Activated naive CD4-positive, alpha-beta T cell treated with anti-CD3 and anti-CD28 coated beads, Interleukin-2, amount 50 U/mL, for 24 hours (primary cell): Measurements from ENCODE around the gene NOP53.
A peak's percentile ranks its signal among the peaks of the same experiment; 100 is the strongest.
"Not testable (repeated sequence)": the region's sequence is repeated elsewhere in the genome, so short reads cannot be mapped to it uniquely, and the experiment has no call there.

Experiments
- H3K27ac Mint-ChIP-seq: one replicate; pipeline ENCODE4 v1.8.0; 2021; ENCODE audit warnings: mild to moderate bottlenecking, mixed read lengths
- H3K27me3 Mint-ChIP-seq: one replicate; pipeline ENCODE4 v1.8.0; 2021; ENCODE audit warnings: mixed read lengths
- H3K36me3 Mint-ChIP-seq: one replicate; pipeline ENCODE4 v1.8.0; 2021; ENCODE audit warnings: mixed read lengths
- H3K4me1 Mint-ChIP-seq: one replicate; pipeline ENCODE4 v1.8.0; 2021; ENCODE audit warnings: mixed read lengths
- H3K4me3 Mint-ChIP-seq: one replicate; pipeline ENCODE4 v1.8.0; 2021; ENCODE audit warnings: mild to moderate bottlenecking, mixed read lengths
- H3K9me3 Mint-ChIP-seq: one replicate; pipeline ENCODE4 v1.8.0; 2021; ENCODE audit warnings: mixed read lengths

Gene NOP53

GRCh38 chr19:47757617-47758442, 12.5 kb downstream of the NOP53 start:
- Mint-ChIP-seq H3K27ac (no peak overlapping the region), H3K36me3 (peaks cover 11% of the 10 kb centered on the region)

GRCh38 chr19:47758443-47758804, 13.1 kb downstream of the NOP53 start:
- Mint-ChIP-seq H3K27ac (no peak overlapping the region), H3K4me1 (peaks cover 5% of the 10 kb centered on the region), H3K9me3 (no peaks in the 10 kb centered on the region), H3K27me3 (no peaks in the 10 kb centered on the region), H3K4me3 (no peak overlapping the region), H3K36me3 (peaks cover 9% of the 10 kb centered on the region)

More at GRCh38 chr19:47757617-47758442, 12.5 kb downstream of the NOP53 start:
- H3K9me3 Mint-ChIP-seq: no peaks in the 10 kb centered on the region
- H3K27me3 Mint-ChIP-seq: no peaks in the 10 kb centered on the region
- H3K4me1 Mint-ChIP-seq: peaks cover 9% of the 10 kb centered on the region
- H3K4me3 Mint-ChIP-seq: no peak overlapping the region

GRCh38 chr19:47760632-47760999, 15.3 kb downstream of the NOP53 start:
- Mint-ChIP-seq H3K9me3 (no peaks in the 10 kb centered on the region), H3K27me3 (no peaks in the 10 kb centered on the region), H3K27ac (no peak overlapping the region), H3K36me3 (peaks cover 9% of the 10 kb centered on the region), H3K4me3 (no peak overlapping the region), H3K4me1 (no peaks in the 10 kb centered on the region)

GRCh38 chr19:47761566-47761965, 16.2 kb downstream of the NOP53 start:
- H3K27ac Mint-ChIP-seq: no peak overlapping the region
- H3K4me3 Mint-ChIP-seq: no peak overlapping the region
- peaks cover 9% of the 10 kb centered on the region for H3K36me3 Mint-ChIP-seq
- H3K27me3 Mint-ChIP-seq: no peaks in the 10 kb centered on the region
- no peaks in the 10 kb centered on the region for H3K9me3 Mint-ChIP-seq
- H3K4me1 Mint-ChIP-seq: no peaks in the 10 kb centered on the region

- no peak overlapping the region for H3K27ac Mint-ChIP-seq
- no peaks in the 10 kb centered on the region for H3K27me3 Mint-ChIP-seq
- no peak overlapping the region for H3K4me3 Mint-ChIP-seq
- no peaks in the 10 kb centered on the region for H3K9me3 Mint-ChIP-seq
- no peaks in the 10 kb centered on the region for H3K4me1 Mint-ChIP-seq
- peaks cover 6% of the 10 kb centered on the region for H3K36me3 Mint-ChIP-seq
Observed at GRCh38 chr19:47762151-47762550, 16.8 kb downstream of the NOP53 start.

GRCh38 chr19:47762615-47763308, 17.4 kb downstream of the NOP53 start:
- Mint-ChIP-seq H3K27ac (no peak overlapping the region), H3K36me3 (peaks cover 5% of the 10 kb centered on the region), H3K9me3 (no peaks in the 10 kb centered on the region), H3K4me3 (no peak overlapping the region), H3K27me3 (no peaks in the 10 kb centered on the region), H3K4me1 (no peaks in the 10 kb centered on the region)

- not testable (repeated sequence) for H3K27me3 Mint-ChIP-seq, H3K4me1 Mint-ChIP-seq, H3K36me3 Mint-ChIP-seq, H3K27ac Mint-ChIP-seq, H3K9me3 Mint-ChIP-seq, H3K4me3 Mint-ChIP-seq
Observed at GRCh38 chr19:47764705-47765104, 19.4 kb downstream of the NOP53 start.

- Mint-ChIP-seq H3K27me3 (no peaks in the 10 kb centered on the region), H3K4me3 (no peak overlapping the region), H3K36me3 (no peaks in the 10 kb centered on the region), H3K27ac (no peak overlapping the region), H3K4me1 (no peaks in the 10 kb centered on the region), H3K9me3 (no peaks in the 10 kb centered on the region)
Observed at GRCh38 chr19:47765523-47766358, 20.4 kb downstream of the NOP53 start.

GRCh38 chr19:47766359-47766620, 20.9 kb downstream of the NOP53 start:
- H3K27me3 Mint-ChIP-seq: no peaks in the 10 kb centered on the region
- H3K4me3 Mint-ChIP-seq: no peak overlapping the region
- H3K36me3 Mint-ChIP-seq: no peaks in the 10 kb centered on the region
- H3K9me3 Mint-ChIP-seq: no peaks in the 10 kb centered on the region
- H3K27ac Mint-ChIP-seq: no peak overlapping the region
- H3K4me1 Mint-ChIP-seq: no peaks in the 10 kb centered on the region

- H3K27ac Mint-ChIP-seq: no peak overlapping the region
- H3K4me1 Mint-ChIP-seq: no peaks in the 10 kb centered on the region
Observed at GRCh38 chr19:47766670-47767069, 21.3 kb downstream of the NOP53 start.

GRCh38 chr19:47767349-47767748, 22.0 kb downstream of the NOP53 start:
- Mint-ChIP-seq H3K27me3 (no peaks in the 10 kb centered on the region), H3K27ac (peak overlapping the region; percentile 46), H3K9me3 (no peaks in the 10 kb centered on the region), H3K36me3 (no peaks in the 10 kb centered on the region), H3K4me3 (no peak overlapping the region), H3K4me1 (no peaks in the 10 kb centered on the region)

More at GRCh38 chr19:47766670-47767069, 21.3 kb downstream of the NOP53 start:
- no peaks in the 10 kb centered on the region for H3K9me3 Mint-ChIP-seq
- no peak overlapping the region for H3K4me3 Mint-ChIP-seq
- no peaks in the 10 kb centered on the region for H3K27me3 Mint-ChIP-seq
- H3K36me3 Mint-ChIP-seq: no peaks in the 10 kb centered on the region

GRCh38 chr19:47768604-47769003, 23.3 kb downstream of the NOP53 start:
- no peaks in the 10 kb centered on the region for H3K36me3 Mint-ChIP-seq
- no peak overlapping the region for H3K27ac Mint-ChIP-seq
- no peaks in the 10 kb centered on the region for H3K4me1 Mint-ChIP-seq
- H3K9me3 Mint-ChIP-seq: no peaks in the 10 kb centered on the region
- no peak overlapping the region for H3K4me3 Mint-ChIP-seq
- H3K27me3 Mint-ChIP-seq: no peaks in the 10 kb centered on the region

- H3K9me3 Mint-ChIP-seq: no peaks in the 10 kb centered on the region
- no peaks in the 10 kb centered on the region for H3K4me1 Mint-ChIP-seq
- no peak overlapping the region for H3K27ac Mint-ChIP-seq
- H3K27me3 Mint-ChIP-seq: no peaks in the 10 kb centered on the region
- no peaks in the 10 kb centered on the region for H3K36me3 Mint-ChIP-seq
- no peak overlapping the region for H3K4me3 Mint-ChIP-seq
Observed at GRCh38 chr19:47769534-47769933, 24.2 kb downstream of the NOP53 start.

- H3K27ac Mint-ChIP-seq: not testable (repeated sequence)
Observed at GRCh38 chr19:47771291-47771690, 25.9 kb downstream of the NOP53 start.

GRCh38 chr19:47776568-47776967, 31.2 kb downstream of the NOP53 start:
- H3K36me3 Mint-ChIP-seq: no peaks in the 10 kb centered on the region
- H3K4me3 Mint-ChIP-seq: no peak overlapping the region
- no peaks in the 10 kb centered on the region for H3K27me3 Mint-ChIP-seq
- peaks cover 30% of the 10 kb centered on the region for H3K4me1 Mint-ChIP-seq
- no peak overlapping the region for H3K27ac Mint-ChIP-seq
- no peaks in the 10 kb centered on the region for H3K9me3 Mint-ChIP-seq

More at GRCh38 chr19:47771291-47771690, 25.9 kb downstream of the NOP53 start:
- H3K4me1 Mint-ChIP-seq, H3K27me3 Mint-ChIP-seq, H3K9me3 Mint-ChIP-seq, H3K36me3 Mint-ChIP-seq, H3K4me3 Mint-ChIP-seq: not testable (repeated sequence)
